GM18508 (cell line): ENCODE results near the gene OR2A1.
"Not testable (repeated sequence)": the region's sequence is repeated elsewhere in the genome, so short reads cannot be mapped to it uniquely, and the experiment has no call there.

ENCODE experiments used
- ATAC-seq: cut with Tn5 transposase; IDR thresholded peaks from one replicate; pipeline ENCODE4 v1.9.1; 2021; ENCODE audit warnings: moderate number of reproducible peaks; ENCODE audit not compliant: insufficient read depth, unreplicated experiment

The OR2A1 gene, protein sequence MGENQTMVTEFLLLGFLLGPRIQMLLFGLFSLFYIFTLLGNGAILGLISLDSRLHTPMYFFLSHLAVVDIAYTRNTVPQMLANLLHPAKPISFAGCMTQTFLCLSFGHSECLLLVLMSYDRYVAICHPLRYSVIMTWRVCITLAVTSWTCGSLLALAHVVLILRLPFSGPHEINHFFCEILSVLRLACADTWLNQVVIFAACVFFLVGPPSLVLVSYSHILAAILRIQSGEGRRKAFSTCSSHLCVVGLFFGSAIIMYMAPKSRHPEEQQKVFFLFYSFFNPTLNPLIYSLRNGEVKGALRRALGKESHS

DNA sequence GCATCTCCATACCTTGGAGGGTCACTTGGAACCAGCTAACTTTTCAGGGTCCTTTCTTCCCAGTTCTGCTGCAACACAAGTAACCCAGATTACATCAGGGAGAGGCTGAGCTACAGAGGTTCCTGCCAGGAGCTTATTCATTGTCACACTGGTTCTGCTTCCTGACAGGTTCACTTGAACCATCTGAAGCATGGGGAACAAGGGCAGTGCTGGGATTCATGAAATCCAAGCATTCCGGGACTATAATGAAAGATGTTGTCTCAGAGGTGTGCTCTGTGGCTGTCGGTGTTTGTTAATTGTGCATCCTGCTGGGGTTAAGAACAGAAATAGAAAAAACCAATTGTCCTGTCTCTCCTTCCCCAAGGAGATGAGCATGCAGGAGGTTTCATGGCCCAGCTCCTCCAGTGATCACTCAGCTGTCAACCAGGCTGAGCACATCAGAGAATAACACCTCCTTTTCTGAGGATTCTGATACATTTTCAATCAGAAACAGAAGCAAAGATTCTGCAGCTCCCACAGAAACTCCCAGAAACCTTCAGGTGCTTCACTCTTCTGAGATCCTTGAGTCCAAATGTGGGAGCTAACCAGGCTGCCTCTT is at the start of gene OR2A1:
Gene OR2A1, plus strand, starts transcription at position 548 of the 598 bp plus-strand sequence. CDS start 5,706 bp downstream, outside the sequence.
- not testable (repeated sequence) for ATAC-seq

DNA sequence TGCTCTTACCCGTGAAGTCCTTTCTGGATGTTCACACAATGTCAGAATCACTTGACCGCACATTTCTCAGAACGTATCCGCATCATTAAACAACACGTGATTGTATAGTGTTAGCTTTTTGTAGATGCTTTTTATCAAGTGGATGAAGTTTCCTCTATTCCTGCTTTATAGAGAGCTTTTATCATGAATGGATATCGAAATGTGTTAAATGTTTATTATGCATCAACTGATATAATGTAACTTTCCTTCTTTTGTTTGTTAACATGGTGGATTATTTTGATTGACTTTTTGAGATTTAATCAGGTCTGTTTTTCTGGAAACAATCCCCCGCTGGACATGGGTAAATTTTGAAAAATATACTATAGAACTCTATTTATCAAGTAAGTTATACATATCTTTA is 47.5 kb upstream of the OR2A1 start, which contains the start of gene OR2A7:
Gene OR2A7, minus strand, starts transcription at position 101 of the 400 bp plus-strand sequence. CDS start 5,164 bp downstream, outside the sequence.
- ATAC-seq, result not testable (repeated sequence)

DNA sequence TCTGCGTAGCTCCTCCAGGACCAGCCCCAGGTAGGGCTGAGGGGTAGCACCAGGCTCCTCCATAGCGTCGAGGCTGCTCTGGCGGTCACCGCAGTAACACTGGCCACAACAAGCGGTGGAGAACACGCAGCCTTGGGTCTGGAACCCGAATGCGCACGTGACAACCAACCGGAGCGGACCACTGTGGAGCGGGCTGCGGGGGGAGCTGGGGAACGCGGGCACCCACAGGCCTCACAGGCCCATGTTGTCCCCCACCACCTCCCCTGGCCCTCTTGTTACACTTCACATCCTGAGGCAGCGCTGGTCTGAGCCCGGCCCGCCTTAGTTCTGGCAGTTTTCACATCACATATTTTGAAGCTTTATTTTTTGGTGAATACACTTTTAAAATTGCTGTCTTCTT is 43.0 kb upstream of the OR2A1 start, which contains the start of gene CTAGE8:
Gene CTAGE8, minus strand, starts transcription at position 101 of the 400 bp plus-strand sequence. Its CDS starts 38 bp downstream, at position 63.
- not testable (repeated sequence) for ATAC-seq

DNA sequence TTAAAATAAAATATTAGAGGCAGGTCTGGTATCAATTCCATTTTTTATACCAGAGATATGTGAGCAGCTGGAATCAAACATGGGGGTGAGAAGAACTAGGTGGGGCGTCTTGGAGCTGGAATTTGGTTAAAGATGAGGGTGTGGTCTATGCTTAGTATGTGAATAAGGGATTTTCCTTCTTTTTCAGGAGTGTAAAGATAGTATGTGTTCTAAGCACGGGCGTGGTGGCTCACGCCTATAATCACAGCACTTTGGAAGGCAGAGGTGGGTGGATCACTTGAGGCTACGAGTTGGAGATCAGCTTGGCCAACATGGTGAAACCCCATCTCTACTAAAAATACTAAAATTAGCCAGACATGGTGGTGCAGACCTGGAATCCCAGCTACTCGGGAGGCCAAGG is 36.9 kb upstream of the OR2A1 start:
- ATAC-seq, result not testable (repeated sequence)

DNA sequence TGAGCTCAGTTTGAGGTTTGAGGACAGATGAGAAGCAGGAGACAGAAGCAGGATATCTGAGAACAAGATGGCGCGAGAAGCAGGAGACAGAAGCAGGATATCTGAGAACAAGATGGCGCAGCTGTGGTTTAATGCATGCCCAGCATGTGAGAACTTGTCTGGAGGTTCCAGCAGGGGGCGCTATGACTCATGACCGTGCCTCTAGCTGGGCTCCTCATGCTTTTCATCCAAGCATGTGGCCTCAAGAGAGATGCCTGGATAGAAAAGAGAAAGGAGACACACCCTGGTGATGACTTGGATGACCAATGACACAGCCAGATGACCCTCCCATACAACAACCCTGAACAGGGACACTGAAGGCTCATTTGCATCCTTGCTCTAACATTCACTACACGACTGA is 32.2 kb upstream of the OR2A1 start:
- ATAC-seq, result not testable (repeated sequence)

DNA sequence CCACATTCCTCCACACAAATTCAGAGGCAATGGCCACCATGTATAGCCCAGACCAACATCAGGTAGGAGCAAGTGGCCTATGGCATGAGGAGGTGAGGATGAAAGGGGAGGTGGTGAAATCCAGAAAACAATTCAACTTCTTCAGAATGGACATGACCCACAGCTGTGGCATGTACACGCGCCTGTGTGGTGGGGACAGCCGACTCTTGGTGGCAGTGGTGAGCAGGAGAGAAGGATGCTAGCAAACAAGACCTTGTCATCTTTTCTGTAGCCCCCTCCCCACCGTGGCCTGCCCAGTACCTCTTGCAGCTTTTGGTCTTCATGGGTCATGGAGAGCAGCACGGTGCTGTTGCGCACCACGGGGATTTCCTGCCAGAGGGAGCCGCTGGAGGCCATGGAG is 30.2 kb upstream of the OR2A1 start:
- ATAC-seq, result not testable (repeated sequence)

DNA sequence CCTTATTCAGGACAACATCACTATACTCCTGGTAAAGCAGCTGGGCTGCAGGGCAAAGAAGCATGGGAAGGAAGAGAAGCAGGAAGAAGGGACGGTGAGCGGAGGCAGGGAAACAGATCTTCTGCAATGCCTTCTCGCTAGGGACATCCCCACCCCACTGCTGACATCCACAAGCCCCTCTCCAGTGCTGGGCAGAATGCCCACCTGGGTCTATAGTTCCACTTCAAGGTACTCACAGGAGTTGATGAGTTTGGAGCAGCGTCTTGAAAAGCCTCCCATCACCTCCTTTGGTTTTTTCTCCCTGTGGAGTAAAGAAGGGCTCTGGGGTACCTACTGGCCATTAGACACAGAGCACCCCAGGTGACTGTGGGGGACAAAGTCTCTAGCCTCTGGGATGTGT is 29.7 kb upstream of the OR2A1 start:
- not testable (repeated sequence) for ATAC-seq

DNA sequence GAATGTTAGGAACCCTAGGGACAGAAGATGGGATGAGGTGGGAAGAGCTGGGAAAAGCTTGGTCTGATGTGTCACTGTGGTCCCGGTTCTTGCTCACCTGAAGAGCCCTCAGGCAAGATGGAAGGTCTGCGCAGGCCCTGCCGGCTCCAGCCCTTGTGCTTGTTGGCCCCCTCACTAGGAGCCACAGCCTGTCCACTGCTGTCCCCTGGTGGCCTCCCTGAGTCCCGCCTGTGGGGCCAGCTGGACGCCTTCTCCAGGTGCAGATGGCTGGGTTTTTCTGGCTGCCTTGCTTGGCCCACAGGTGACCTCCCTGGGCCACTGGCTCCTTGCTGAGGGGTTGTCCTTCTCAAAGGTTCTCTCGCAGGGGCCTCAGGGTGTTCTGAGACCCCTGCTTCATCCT is 28.5 kb upstream of the OR2A1 start:
- ATAC-seq, result not testable (repeated sequence)

DNA sequence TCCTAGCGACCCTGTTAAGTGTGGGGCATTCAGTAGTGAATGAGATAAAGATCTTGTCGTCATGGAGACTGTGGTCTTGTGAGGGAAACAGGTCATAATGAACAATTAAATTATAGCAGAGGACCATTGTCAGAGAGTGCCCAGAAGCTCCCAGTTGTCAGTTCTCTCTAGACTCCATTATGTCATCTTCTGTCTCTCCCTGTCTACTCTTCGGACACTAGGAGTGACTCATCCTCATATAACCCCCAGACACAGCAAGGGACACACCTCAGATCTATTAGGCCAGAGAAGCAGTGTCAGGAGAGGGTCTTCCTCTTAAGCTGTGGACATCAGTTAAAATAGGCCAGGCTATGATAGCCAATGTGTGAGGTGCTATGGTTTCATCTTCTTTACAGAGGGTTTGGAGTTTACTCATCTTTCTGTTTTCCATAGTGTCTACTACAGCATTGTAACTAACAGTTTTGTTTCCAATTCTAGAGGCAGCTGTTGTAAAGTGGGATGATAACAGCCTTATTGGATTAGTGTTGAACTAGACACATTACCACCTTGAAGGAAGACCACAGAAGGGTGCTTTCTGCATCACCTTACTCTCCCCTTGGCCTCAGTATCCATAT is 24.9 kb upstream of the OR2A1 start:
- not testable (repeated sequence) for ATAC-seq

DNA sequence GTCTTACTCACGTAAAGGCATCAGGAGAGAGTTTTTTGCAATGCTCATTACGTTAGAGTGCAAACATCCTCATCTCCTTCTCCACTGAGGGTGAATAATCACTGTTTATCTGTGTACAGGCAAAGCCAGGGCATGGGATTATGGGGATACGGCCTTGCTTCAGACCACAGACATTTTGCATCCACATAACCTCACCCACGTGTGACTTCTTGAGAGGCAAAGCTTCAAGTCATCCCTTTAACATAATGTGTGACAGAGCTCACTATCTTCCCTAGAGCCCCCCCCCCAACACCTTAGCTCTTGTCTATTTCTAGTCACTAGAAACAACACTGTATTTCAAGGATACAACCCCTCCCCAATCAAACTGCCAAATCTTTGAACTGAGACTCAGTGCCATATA is 20.6 kb upstream of the OR2A1 start:
- not testable (repeated sequence) for ATAC-seq

DNA sequence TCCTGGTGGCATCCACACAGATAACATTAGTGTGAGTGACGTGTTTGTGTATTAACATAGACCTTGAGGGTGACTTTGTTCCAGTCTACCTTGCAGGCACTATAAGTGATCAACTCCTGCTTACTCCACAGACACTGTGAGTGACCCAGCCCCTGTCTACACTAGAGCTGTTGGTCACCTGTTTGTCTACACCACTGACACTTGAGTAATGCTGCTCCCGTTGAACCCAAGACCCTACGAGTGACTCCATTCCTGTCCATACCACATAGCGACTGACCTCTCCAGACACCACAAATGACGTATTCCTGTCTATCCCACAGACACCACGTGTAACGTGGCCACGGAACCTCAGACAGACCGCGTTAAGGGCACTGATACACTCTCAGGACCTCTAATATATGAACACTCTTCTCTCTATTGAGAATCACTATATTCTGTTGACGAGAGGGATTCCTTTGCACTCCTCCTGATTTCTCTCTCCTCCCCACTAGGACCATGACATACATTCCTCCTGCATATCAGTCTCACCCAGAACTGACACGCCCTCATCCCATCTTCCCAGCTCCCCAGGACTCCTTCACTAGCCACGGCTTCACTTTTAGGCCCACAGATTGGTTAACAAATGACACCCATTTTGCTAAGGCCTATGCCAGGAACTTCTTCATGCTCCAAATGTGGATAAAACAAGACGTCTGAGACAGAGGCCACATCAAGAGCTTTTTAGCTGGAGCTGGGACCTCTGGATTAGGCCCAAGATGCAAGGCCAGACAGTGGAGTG is 19.6 kb upstream of the OR2A1 start:
- ATAC-seq, result not testable (repeated sequence)

DNA sequence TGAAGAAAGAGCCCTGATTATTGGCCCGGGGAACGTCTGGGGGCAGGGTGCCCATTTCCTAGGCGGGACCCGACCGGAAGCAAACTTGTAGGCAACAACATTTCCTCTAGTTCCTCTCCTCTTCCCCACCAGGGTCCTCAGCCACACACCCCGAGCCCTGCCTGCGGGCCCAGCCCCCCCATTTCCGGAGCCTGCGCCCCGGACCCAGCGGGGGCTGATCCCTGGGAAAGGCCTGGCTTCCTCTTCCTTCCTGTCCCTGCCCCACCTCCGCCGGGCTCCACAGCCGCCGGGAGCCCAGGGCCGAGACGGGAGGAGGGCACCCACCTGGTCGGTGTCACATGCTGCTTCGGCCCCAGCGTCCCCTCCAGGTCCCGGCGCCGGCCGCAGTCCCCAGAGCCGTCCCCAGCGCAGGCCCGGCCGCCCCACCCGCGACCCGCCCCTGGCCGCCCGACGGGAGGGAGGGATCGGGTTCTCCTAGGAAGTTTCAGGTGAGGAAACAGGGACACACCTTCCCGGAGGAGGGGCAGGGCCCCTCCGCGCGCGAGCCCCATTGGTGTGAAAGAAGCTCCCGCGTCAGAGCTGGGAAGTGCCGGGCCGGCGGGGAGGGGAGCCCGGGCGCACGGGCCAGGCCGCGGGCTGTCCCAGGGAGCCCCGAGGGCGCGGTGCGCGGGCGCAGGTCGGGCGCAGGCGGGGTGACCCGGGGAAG is 18.3 kb upstream of the OR2A1 start:
- ATAC-seq, result peak; percentile 45

DNA sequence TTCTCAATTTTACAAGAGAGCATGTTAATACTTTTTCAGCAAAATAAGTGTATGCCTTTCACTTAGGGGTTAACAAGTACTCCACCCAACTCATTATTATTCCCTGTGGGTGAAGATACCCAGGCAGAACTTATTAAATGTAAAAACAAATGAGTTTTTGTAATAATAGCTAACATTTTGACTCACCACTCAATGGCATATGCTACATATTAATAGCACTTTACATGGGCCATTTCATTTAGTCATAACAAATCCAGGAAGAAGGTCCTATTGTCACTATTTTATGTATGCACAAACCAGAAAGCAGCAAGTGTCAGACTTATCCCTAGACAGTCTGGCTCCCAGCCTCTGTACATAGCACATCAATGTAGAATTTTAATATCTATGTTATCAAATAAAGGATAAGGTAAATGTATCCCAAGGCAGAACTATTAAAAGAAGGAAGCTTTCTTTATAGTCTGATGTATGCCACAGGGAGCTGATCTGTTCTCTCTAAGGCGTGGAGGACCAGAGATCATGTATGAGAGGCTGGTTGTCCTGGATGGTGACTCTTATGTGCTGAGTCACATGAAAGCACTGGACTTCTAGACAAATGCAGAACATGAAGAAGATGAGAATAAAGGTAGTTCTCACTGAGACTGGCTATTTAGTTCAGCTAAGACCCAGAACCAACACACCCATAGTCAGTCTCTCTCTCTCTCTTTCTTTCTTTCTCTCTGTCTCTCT is 9.5 kb upstream of the OR2A1 start:
- not testable (repeated sequence) for ATAC-seq

DNA sequence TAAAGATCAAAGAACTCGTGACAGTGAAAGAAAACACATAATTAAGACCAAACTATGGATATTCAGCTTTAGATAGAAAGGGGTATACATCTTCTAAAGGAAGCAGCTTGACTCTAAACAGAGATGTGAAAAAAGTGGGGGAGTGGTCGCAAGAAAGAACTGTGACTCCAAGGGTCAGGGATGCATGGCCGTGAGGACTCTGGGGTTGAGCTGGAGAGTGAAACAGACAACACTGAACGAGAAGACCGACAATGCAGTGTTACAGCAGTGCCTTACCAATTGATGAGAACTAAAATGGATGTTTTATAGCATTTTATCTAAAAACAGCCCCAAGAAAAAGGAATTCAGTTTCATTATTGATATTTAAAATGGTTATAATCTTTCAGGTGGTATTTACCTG is 8.6 kb upstream of the OR2A1 start:
- not testable (repeated sequence) for ATAC-seq

DNA sequence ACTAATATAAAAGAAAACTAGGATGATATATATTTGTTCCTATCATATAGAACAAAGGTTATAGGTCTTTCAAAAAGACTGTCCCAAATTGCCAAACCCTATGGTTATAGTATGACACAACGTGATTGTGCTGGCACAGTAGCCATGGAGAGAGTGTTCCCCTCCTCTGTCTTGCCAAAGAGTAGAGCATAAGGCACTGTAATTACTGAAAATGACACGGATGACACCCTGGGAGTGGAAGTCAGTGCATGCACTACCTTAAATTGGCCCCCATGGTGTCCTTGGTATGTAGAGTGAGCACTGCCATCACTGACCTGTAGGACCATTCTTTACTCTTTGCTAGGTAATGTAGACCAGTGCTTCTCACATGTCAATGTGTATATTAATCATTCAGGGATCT is 7.1 kb upstream of the OR2A1 start:
- not testable (repeated sequence) for ATAC-seq

DNA sequence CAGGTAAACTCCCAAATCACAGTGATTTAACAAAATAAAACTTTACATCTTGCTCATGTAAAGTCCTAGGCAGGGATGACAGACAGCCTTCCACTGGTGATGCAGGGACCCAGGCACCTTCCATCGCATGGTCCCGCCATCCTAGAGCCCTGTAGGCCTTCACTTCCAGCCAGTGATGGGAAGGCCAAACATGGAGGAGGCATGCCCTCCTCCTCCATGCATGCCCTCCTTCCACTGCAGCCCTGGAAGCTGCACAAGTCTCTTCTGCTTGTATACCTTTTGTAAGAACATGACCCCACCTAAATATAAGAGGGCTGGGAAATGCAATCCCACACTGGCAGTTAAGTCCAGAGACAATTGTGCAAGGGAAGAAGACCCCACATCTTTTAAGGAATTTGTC is 2.5 kb upstream of the OR2A1 start:
- ATAC-seq, result not testable (repeated sequence)

DNA sequence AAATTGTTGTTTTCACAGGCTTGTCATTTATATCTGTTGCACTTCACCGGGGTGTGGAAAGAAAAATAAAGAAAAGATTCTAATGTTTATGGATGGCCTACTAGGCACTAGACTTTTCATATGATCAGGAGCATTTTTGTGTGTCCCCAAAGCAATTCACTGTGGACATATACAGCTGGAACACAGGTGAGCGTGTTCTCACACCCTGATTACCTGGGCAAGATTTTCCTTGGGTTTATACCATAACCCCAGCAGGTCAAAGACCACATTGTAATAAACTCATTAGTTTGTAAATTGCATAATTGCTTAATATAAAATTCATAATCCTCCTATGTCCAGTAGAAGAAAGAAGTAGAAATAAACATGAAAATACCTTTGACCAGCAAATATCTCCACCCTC is 1.0 kb upstream of the OR2A1 start:
- not testable (repeated sequence) for ATAC-seq

DNA sequence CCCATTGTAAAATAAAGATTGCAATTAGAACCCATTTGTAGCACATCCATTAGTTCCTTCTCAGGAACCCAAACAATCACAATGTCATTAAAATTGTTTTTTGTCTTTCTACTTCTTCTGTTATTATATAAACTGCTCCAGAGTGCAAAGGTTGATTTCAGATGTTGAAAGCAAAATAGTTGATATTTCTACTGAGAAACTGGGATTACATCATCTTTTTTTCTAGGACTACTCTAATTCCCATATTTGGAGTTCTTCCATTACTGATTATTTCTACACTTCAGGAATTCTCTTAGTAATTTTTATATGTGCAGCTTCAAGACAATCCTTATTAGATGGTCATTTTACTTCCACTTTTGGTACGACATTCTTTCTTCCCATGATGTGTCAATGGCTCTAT is 5.3 kb downstream of the OR2A1 start:
- ATAC-seq, result not testable (repeated sequence)

DNA sequence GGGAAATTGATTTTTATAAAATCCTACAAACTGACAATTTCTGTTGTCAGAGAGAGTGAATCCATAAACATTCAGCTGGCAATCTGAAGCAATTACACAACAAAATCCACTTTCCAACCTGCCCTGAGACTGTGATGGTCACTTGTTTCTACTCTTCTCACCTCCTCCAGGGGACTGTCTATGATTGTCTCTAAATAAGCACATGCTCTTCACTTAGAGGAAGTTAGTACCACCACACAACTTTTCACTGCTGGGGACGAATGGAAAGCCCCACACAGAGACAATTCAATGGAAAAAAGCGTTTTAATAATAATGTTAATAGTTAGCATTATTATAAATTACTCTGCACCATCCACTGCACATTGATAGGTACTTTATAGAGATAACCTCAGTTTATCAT is 7.3 kb downstream of the OR2A1 start:
- not testable (repeated sequence) for ATAC-seq
